ENCODE measurements around the gene PRKAR1B.

DNA sequence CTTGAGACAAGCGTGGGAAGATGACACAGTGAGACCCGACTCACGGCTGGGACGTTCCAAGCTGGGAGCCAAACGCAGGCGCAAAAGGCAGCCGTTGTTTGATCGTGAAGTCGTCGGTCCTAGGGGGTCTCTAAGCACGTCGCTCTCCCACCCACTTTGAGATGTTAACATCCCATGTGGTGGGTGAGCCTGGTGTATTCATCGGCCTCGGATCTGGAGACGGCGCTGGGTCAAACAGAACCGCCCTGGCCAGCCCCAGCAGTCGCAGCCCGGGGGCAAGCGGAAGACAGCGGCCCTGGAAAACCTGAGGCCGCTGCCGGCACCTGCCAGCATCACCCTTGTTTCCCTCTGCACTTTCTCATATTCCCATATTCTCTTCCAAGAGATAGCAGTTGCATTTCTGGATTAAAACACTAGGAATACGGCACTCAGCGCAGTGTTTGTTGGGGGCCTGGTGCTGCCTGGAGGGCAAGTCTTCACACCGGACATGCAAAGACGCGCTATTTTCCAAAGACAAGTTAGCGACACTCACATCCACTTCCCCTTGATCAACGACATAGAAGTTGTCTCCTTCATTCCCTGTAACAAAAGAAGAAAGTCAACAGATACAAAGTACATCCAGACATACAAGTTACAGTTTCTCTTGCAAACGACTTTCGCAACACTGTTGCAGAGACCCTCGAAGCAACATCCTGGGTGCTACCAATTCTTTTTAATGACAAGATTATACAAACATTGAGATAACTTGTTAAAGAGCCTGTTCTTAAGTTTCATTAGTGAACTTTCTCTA is 121.2 kb downstream of the PRKAR1B start:
- TF ChIP-seq, protein P1, sequence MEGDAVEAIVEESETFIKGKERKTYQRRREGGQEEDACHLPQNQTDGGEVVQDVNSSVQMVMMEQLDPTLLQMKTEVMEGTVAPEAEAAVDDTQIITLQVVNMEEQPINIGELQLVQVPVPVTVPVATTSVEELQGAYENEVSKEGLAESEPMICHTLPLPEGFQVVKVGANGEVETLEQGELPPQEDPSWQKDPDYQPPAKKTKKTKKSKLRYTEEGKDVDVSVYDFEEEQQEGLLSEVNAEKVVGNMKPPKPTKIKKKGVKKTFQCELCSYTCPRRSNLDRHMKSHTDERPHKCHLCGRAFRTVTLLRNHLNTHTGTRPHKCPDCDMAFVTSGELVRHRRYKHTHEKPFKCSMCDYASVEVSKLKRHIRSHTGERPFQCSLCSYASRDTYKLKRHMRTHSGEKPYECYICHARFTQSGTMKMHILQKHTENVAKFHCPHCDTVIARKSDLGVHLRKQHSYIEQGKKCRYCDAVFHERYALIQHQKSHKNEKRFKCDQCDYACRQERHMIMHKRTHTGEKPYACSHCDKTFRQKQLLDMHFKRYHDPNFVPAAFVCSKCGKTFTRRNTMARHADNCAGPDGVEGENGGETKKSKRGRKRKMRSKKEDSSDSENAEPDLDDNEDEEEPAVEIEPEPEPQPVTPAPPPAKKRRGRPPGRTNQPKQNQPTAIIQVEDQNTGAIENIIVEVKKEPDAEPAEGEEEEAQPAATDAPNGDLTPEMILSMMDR (IDR thresholded peaks at IDR 0.05): no peak
- TF ChIP-seq EZH2 (IDR thresholded peaks at IDR 0.05; ENCODE audit: borderline replicate concordance, insufficient read depth, low read depth, low read length, poor library complexity, severe bottlenecking): no peak

Data from B cell (primary cell).